GM19025 (cell line): Measurements from ENCODE around the gene TREH.

Source experiments
- ATAC-seq: cut with Tn5 transposase; IDR thresholded peaks from one replicate; pipeline ENCODE4 v1.9.1; 2021; ENCODE audit warnings: mild to moderate bottlenecking, low read depth, moderate library complexity; ENCODE audit not compliant: unreplicated experiment

TREH gene

DNA sequence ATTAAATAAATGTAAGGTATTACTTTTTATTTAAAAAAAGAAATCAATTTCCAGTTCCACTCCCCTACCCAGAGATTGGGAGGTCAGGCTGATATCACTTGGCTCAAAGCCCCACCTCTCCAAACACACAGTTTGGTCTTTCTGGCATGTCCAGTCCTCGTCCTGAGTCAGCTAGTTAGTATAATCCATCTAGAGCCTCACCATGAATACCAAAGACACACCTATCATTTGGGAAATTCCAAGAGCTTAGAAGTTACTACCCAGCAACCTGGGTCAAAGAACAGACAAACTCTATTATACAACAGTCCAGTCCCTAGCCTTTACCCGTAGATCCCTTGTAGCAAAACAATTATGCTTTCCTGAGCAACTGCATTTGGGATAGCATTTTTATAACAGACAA lies 9.4 kb downstream of the TREH start:
- ATAC-seq: no peak

DNA sequence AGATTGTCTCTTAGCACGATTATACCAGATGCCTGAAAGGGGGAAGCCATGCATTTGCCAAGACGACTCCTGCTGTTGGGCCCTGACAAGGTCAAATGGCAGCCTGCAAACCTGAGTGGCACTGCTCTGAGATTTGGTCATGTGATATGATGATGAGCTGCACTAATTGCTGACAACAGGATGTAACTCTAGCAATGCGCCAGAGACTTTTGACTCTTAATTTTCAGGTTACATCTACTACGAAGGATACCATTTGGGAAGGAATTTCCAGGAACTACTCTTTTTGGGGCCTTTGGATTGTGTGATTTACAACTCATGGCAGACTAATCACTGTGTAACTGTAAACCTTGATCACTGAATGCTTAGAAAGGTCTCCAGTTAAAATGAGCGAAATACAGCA lies 13.1 kb downstream of the TREH start:
- no peak for ATAC-seq

- no peak for ATAC-seq
Observed at GRCh38 chr11:118663902-118664301, 15.5 kb downstream of the TREH start.

DNA sequence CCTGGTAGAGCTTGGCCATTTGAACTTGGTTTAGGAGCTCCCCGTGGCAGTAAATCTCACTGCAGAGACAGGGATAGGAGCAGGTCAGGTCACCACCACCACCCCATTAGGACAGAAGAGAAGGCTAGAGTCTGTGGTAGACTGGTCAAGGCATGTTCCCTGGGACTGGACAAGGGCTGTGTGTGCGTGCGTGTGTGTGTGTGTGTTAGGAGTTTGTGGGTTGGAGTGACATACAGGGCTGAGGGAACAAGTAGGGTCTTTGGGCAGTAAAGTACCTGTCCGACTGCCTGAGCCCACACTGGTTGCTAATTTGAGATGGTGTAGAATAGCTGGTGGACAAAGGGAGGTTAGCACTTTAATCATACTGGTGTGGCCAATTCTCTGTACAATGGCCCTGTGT lies 16.1 kb downstream of the TREH start:
- ATAC-seq: no peak

DNA sequence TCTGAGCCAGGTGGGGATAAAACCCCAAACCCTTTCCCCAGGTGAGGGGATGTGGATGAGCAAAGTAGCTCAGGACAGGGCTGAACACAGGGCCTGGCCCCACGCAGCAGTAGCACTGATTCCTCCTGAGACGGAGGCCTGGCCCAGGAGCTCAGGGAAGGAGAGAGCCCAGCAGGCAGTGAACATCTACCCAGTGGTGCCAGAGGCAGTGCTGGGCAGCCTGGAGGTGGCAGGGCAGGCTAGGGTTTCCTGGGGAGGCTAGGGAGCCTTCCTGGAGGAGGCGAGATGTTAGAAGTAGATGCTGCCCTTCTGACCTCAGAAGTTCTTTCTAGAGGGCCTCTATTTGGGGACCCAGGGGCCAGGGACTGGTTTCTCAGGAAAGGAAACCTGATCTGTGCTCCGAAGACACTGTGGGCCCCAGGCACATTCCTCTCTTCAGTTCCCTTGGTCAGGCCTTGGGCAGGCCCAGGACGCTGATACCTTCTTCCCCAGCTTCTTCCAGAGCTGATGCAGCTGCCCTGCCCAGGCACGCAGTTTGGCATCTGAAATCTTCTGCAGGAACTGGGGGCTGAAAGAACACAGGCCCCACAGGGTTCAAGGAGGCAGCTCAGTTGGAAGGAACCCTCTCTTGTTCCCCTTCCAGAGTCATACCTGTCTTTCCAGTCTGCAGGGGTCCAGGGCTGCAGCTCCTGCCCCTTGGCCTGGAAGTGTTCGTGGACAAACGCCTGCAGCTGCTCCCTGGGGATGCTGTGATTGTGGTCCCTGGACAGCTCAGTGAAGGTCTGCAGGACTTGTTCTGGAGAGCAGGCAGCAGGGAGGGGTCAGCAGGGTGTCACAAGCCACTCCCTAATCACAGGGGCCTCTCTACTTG lies 16.8 kb downstream of the TREH start:
- no peak for ATAC-seq

DNA sequence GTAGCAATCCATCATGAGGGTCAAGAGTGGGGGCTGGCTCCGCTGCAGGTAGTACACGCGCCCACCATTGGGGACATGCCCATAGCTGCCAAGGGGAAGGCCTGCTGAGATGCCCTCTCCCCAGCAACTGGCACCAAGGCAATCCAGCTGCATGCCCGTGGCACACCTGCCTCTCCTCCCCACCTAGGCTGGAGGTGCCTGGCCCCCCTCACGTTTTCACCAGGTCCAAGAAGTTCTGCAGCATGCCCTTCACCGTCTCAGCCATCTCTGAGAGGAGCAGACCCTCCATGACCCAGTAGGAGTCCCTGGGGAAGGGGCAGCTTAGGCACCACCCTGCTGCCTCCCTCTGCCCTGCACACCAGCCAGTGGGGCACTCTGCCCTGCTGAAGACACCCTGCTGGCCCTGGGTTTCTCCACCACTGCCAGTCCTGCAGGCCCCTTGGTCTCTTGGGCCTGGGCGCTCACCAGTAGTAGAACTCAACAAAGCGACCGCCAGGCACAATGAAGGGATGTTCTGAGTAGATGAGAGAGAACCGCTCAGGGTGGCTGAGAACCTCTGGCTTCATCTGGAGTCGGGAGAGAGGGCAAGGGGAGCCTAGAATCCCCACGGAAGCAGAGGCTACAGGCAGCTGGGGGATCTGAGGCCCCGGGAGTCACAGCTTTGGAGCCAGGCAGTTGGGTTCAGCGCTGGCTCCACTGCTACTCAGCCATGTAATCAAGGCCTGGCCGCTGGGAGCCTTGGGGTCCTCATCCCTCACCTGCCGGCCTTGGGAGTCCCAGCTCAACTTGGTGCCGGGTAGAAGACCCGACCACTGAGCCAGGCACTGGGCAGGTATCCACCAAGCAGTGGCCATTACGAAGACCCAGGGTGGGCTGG lies 17.8 kb downstream of the TREH start:
- ATAC-seq: no peak

GRCh38 chr11:118660681-118661424 lies 18.6 kb downstream of the TREH start:
- no peak for ATAC-seq

DNA sequence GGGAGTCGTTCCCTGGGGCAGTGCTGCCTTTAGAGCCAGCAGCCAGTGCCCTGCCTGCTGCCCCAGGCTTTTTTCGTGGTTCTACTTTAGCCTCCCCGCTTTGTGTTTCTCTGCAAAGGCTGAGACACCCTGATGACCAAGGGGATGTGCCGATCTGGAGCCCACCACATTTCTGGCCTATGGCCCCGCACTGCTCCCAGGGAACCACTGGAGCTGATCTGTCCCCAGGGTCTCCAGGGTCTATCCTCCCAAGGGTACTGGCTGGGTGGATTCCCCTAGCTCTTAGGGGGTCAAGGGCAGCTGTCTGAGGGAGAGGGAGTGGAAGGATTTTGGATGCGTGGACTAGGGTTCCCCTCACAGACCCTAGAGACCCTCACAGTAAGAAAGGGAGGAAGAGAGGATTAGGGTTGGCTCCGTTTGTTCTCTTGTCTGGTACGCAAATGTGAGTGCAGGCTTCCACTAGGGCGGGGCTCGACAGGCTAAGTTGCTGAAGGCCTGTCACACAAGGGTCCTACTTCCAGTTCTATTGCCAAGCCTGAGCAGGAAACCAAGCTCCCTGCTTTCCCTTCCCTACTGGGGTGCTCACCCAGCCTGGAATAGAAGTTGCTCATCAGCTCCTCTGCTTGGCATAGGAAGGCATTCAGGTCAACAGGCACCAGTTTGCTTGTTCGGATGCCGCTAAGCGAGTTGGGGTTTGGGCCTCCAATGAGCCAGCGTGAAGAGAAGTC lies 19.3 kb downstream of the TREH start:
- no peak for ATAC-seq

DNA sequence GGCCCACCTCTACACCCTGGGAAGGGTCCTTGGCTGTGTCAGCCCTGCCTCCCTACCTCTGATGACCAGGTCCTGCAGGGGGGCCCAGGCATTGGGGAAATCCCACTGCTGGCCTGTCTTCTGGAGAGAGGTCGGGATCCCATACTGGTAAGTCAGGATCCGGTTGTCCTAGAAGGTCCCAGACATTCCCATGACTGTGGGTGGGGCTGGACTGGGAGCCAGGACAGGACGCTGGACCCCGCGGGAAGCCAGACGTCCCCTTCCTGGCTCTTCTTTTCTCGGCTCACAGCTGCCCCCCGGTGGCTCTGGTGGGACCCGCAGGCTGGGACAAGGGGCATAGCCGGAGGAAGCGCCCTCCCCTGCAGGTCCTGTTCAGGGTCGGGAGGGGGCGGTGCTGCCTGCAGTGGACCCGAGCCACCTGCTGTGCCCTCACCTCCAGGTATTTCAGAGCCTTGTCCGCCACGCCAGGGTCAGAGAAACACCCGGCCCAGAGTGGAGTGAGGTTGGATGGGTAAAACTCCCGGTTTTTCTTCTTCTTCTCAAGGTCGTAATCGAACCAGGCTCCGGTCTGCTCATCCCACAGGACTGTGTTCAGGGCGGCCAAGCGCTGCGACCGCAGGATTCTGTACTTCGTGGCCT lies 20.0 kb downstream of the TREH start:
- ATAC-seq: peak; percentile 72

GRCh38 chr11:118658429-118659313 lies 20.8 kb downstream of the TREH start:
- no peak for ATAC-seq

- ATAC-seq: no peak
Observed at GRCh38 chr11:118657709-118658428, 21.6 kb downstream of the TREH start.

GRCh38 chr11:118657238-118657637 lies 22.2 kb downstream of the TREH start:
- ATAC-seq: no peak

GRCh38 chr11:118656563-118657165 lies 22.8 kb downstream of the TREH start:
- ATAC-seq: no peak

GRCh38 chr11:118655486-118656190 lies 23.8 kb downstream of the TREH start:
- no peak for ATAC-seq

- no peak for ATAC-seq
Observed at GRCh38 chr11:118653684-118654390, 25.6 kb downstream of the TREH start.

DNA sequence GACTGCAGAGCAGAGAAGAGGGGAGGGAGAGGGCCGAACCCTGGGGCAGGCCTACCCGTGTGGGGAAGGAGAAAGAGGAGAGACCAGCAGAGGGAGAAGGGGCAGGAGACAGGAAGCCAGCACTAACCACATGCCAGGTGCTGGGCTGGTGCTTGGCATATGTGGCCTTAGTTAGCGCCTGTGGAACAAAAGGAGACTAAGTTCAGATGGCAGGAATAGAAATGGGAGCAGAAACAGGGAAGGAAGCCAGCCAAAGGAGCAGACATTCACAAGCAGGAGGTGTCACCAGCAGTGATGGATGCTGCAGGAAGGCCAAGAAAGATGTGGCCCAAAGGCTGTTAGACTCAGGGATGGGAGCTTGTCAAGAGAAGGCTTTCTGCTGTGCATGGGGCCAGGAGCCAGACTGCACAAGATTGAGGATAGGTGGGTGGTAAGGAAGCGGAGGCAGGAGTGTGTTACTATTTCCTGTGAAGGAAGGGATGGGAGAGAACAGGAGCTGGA lies 26.7 kb downstream of the TREH start:
- no peak for ATAC-seq
